Forelimb muscle (tissue), 1 donor: ENCODE data around the gene CAPZA3. TPM values are rescaled to one million over a fixed set of nuclear protein-coding genes. Genes with fewer than 3 reads are reported as not detected.
"Not testable (repeated sequence)": the region's sequence is repeated elsewhere in the genome, so short reads cannot be mapped to it uniquely, and the experiment has no call there.

Experiments
- DNase-seq: peaks from one replicate; pipeline ENCODE4 v3.0.0-alpha.2; 2013; ENCODE audit warnings: low read depth
- polyA plus RNA-seq: library from polyadenylated mRNA; unstranded; fragments of 120-200 nt; gene quantifications from one replicate; pipeline ENCODE4 v1.2.1, GENCODE V29; 2013; ENCODE audit not compliant: insufficient read length

CAPZA3 gene
- polyA plus RNA-seq, 1 donor: not detected

GRCh38 chr12:18753481-18754123, 15.7 kb downstream of the CAPZA3 start:
- DNase-seq: no peak

- no peak for DNase-seq
Observed at GRCh38 chr12:18754124-18754707, 16.3 kb downstream of the CAPZA3 start.

- no peak for DNase-seq
Observed at GRCh38 chr12:18755341-18755740, 17.4 kb downstream of the CAPZA3 start.

DNA sequence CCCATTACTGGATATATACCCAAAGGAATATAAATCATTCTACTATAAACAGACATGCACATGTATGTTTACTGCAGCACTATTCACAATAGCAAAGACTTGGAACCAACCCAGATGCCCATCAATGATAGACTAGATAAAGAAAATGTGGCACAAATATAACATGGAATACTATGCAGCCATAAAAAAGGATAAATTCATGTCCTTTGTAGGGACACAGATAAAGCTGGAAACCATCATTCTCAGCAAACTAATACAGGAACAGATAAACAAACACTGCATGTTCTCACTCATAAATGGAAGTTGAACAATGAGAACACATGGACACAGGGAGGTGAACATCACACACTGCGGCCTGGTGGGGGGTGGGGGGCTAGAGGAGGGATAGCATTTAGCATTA, 28.6 kb downstream of the CAPZA3 start:
- DNase-seq: not testable (repeated sequence)

GRCh38 chr12:18782827-18783226, 44.9 kb downstream of the CAPZA3 start:
- no peak for DNase-seq

DNA sequence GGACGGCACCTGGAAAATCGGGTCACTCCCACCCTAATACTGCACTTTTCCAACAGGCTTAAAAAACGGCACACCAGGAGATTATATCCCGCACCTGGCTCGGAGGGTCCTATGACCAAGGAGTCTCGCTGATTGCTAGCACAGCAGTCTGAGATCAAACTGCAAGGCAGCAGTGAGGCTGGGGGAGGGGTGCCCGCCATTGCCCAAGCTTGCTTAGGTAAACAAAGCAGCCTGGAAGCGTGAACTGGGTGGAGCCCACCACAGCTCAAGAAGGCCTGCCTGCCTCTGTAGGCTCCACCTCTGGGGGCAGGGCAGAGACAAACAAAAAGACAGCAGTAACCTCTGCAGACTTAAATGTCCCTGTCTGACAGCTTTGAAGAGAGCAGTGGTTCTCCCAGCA, 47.5 kb downstream of the CAPZA3 start:
- DNase-seq: not testable (repeated sequence)

Other genes starting within 250 kb of the CAPZA3 start
- gene PLCZ1, start 107 bp upstream of the CAPZA3 start, polyA plus RNA-seq: 0.16 TPM